Measurements from ENCODE around the gene RBPJ.
"Not testable (repeated sequence)": the region's sequence is repeated elsewhere in the genome, so short reads cannot be mapped to it uniquely, and the experiment has no call there.

The RBPJ gene

GRCh38 chr4:26372525-26373172, 51.8 kb downstream of the RBPJ start:
- peak in 1 of 3 experiments; percentile 19 for DNase-seq (ENCODE audit: low read depth in 3 of 3)

- DNase-seq (ENCODE audit: low read depth in 3 of 3), result no peak
Measured at GRCh38 chr4:26375551-26375950, 54.7 kb downstream of the RBPJ start.

GRCh38 chr4:26377328-26378311, 56.8 kb downstream of the RBPJ start:
- DNase-seq (ENCODE audit: low read depth in 3 of 3), result no peak

GRCh38 chr4:26379837-26380236, 59.0 kb downstream of the RBPJ start:
- no peak for DNase-seq (ENCODE audit: low read depth in 3 of 3)

- no peak for DNase-seq (ENCODE audit: low read depth in 3 of 3)
Measured at GRCh38 chr4:26380740-26381139, 59.9 kb downstream of the RBPJ start.

- DNase-seq (ENCODE audit: low read depth in 3 of 3), result no peak
Measured at GRCh38 chr4:26384380-26385057, 63.7 kb downstream of the RBPJ start.

GRCh38 chr4:26385690-26386089, 64.9 kb downstream of the RBPJ start:
- DNase-seq (ENCODE audit: low read depth in 3 of 3), result no peak

- DNase-seq (ENCODE audit: low read depth in 3 of 3), result no peak
Measured at GRCh38 chr4:26386386-26386785, 65.6 kb downstream of the RBPJ start.

- DNase-seq (ENCODE audit: low read depth in 3 of 3), result no peak
Measured at GRCh38 chr4:26388671-26389070, 67.9 kb downstream of the RBPJ start.

GRCh38 chr4:26397086-26397485, 76.3 kb downstream of the RBPJ start:
- DNase-seq (ENCODE audit: low read depth in 3 of 3), result no peak

GRCh38 chr4:26400132-26400531, 79.3 kb downstream of the RBPJ start:
- DNase-seq (ENCODE audit: low read depth in 3 of 3), result no peak

- not testable (repeated sequence) for DNase-seq (ENCODE audit: low read depth in 3 of 3)
Measured at GRCh38 chr4:26402017-26402416, 81.2 kb downstream of the RBPJ start.

GRCh38 chr4:26402458-26402857, 81.6 kb downstream of the RBPJ start:
- DNase-seq (ENCODE audit: low read depth in 3 of 3), result no peak

- DNase-seq (ENCODE audit: low read depth in 3 of 3), result no peak
Measured at GRCh38 chr4:26404743-26405206, 84.0 kb downstream of the RBPJ start.

- no peak for DNase-seq (ENCODE audit: low read depth in 3 of 3)
Measured at GRCh38 chr4:26406346-26406975, 85.6 kb downstream of the RBPJ start.

- no peak for DNase-seq (ENCODE audit: low read depth in 3 of 3)
Measured at GRCh38 chr4:26407476-26407875, 86.7 kb downstream of the RBPJ start.

GRCh38 chr4:26410385-26411293, 89.8 kb downstream of the RBPJ start:
- no peak for DNase-seq (ENCODE audit: low read depth in 3 of 3)

GRCh38 chr4:26412381-26413372, 91.9 kb downstream of the RBPJ start:
- DNase-seq (ENCODE audit: low read depth in 3 of 3), result no peak

GRCh38 chr4:26413582-26413981, 92.8 kb downstream of the RBPJ start:
- no peak for DNase-seq (ENCODE audit: low read depth in 3 of 3)
